Gastroesophageal sphincter (tissue), 3 donors: Measurements from ENCODE around the gene ATF5.

Experiments used
- CTCF ChIP-seq, 4 experiments: fragments of 200-600 bp in 2 of 4; fragments of 450-650 bp in 2 of 4; sonication (generic) in 1 of 4; IDR thresholded peaks; one replicate each; pipeline ENCODE4 v1.5.1; 2017 to 2019; ENCODE audit warnings: antibody characterized with exemption in 4 of 4, mild to moderate bottlenecking in 2 of 4, moderate library complexity in 2 of 4
- EP300 ChIP-seq: sonication (generic); formaldehyde crosslinking; IDR thresholded peaks from one replicate; pipeline ENCODE4 v1.6.1; 2017; ENCODE audit warnings: antibody characterized with exemption, mild to moderate bottlenecking
- POLR2A ChIP-seq, 2 donors: fragments of 450-650 bp; IDR thresholded peaks; one replicate each; pipeline ENCODE4 v1.6.1; 2017; ENCODE audit warnings: antibody characterized with exemption in 2 of 2, mild to moderate bottlenecking in 2 of 2, moderate library complexity in 1 of 2

DNA sequence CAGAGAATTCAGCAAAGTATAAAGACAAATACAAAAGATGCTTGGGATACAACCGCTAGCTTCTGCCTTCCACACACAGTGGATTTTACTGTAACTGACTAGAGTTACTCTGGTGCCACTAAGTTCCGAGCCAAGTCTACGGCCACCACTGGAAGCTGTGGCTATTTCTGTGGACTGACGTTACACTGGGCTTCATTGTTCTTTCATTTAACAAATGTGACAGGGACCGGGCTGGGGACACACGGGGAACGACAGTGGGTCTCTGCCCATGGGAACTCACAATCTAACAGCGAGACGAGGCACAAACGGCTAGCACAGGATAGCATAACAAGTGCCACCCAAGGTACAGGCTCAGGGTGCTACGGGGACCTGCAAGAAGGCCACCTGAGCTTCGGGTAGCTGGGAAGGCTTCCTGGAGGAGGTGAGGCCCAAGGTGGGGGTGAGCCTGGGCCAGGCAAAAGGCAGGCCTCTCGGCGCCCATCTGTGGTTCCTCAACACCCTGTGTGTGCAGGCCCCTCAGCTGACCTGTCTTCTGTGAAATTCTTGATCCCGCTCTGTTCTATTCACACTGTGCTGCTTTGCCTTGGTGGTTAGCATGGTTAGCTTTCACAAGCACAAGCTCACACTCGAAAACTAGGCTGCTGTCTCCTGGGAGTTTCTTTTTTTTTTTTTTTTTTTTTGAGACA, 22.0 kb upstream of the ATF5 start:
- TF ChIP-seq CTCF (IDR thresholded peaks at IDR 0.05) (no peak), EP300 (no peak), POLR2A (IDR thresholded peaks at IDR 0.05) (no peak)
